ENCODE measurements around the gene HNRNPAB.

GRCh38 chr5:178201927-178202235 is 2.5 kb upstream of the HNRNPAB start:
- TF ChIP-seq CTCF (conservative IDR thresholded peaks at IDR 0.05 in 1 of 2, IDR thresholded peaks at IDR 0.05 in 1 of 2; ENCODE audit: extremely low read depth in 1 of 2, insufficient read depth in 1 of 2, low read depth in 1 of 2, low read length in 2 of 2): no peak
- TF ChIP-seq EZH2 (IDR thresholded peaks at IDR 0.05; ENCODE audit: borderline replicate concordance, low read length): no peak
